ENCODE data around the gene TCF12. TPM values are rescaled to one million over a fixed set of nuclear protein-coding genes. Genes with fewer than 3 reads are reported as not detected.

Gene TCF12
- total RNA-seq, 1 donor from 2014 or later, result 138 TPM

DNA sequence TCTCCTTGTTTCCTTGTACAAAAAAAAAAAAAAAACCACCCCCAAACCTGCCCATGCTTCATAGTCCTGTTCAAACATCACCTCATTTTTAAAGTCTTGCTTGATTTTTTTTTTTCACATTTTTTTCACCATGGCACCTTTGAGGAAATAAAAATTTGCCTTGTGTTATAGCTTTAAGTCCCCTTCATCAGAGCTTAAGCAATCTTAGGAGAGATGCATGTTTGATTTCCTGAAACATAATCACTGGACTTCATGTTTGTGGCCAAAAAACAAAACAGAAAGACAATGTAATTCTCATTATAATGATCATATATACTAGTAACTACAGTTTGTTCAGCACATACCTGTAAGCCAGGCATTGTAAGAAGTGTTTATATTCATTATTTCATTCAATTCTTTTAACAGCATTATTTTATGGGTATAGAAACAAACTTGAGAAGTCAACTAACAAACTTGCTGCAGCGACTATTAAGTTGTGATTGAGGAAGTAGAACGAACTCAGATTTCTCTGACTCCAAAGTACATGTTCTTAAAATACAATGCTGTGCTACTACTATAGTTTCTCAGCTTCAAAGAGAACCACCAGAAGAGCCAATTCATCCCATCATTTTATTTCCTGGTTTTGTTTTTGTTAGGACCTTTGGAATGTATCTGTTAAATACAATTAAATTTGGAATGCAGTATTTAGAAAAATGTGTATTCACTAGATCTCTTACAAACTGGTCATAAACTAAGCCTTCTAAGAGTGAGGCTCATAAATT lies 203.8 kb downstream of the TCF12 start:
- TF ChIP-seq POLR2A (IDR thresholded peaks at IDR 0.05) (no peak), POLR2AphosphoS5 (IDR thresholded peaks at IDR 0.05; ENCODE audit: insufficient read depth in 1 of 2, low read depth in 1 of 2) (no peak), CTCF (IDR thresholded peaks at IDR 0.05) (no peak)
- H3K9me3 ChIP-seq, result no peaks in the 10 kb centered on the region
- no peaks in the 10 kb centered on the region for H3K27me3 ChIP-seq
- no peak overlapping the region for H3K4me3 ChIP-seq
- peaks cover 0 to 4% of the 10 kb centered on the region in 2 donors for H3K36me3 ChIP-seq
- peaks cover 8% of the 10 kb centered on the region for H3K4me1 ChIP-seq
- intact Hi-C loops (cut with DNase I), result no loop called here
- DNase-seq (ENCODE audit: extremely low spot score in 2 of 2), result no peak
- H3K27ac ChIP-seq, result no peak overlapping the region

GRCh38 chr15:57124036-57124435 lies 205.6 kb downstream of the TCF12 start:
- H3K27ac ChIP-seq, result no peak overlapping the region
- H3K4me1 ChIP-seq, result no peaks in the 10 kb centered on the region
- H3K9me3 ChIP-seq, result no peaks in the 10 kb centered on the region
- no peak overlapping the region for H3K4me3 ChIP-seq
- intact Hi-C loops (cut with DNase I), result no loop called here
- H3K27me3 ChIP-seq, result no peaks in the 10 kb centered on the region
- no peak for TF ChIP-seq CTCF (IDR thresholded peaks at IDR 0.05)
- DNase-seq (ENCODE audit: extremely low spot score in 2 of 2), result no peak
- H3K36me3 ChIP-seq, result peaks cover 0 to 8% of the 10 kb centered on the region in 2 donors

DNA sequence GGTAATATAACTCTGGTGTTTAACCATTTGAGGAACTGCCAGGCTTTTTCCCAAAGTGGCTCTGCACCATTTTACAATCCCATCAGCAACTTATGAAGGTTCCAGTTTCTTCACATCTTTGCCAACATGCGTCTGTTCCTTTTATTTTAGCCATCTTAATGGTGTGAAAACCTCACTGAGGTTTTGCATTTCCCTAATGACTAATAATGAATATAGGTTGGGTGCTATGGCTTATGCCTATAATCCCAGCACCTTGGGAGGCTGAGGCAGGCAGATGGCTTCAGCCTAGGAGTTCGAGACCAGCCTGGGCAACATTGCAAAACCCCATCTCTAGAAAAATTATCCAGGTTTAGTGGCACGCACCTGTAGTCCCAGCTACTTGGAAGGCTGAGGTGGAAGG lies 210.6 kb downstream of the TCF12 start:
- TF ChIP-seq POLR2A (IDR thresholded peaks at IDR 0.05), result no peak
- no peak for TF ChIP-seq CTCF (IDR thresholded peaks at IDR 0.05)
- no peak for TF ChIP-seq POLR2AphosphoS5 (IDR thresholded peaks at IDR 0.05; ENCODE audit: insufficient read depth in 1 of 2, low read depth in 1 of 2)

GRCh38 chr15:57130956-57131355 lies 212.5 kb downstream of the TCF12 start:
- Histone ChIP-seq H3K9me3 (no peaks in the 10 kb centered on the region), H3K27me3 (no peaks in the 10 kb centered on the region), H3K4me1 (peaks cover 7% of the 10 kb centered on the region), H3K27ac (no peak overlapping the region), H3K36me3 (peaks cover 0 to 8% of the 10 kb centered on the region in 2 donors), H3K4me3 (no peak overlapping the region)
- TF ChIP-seq POLR2A (IDR thresholded peaks at IDR 0.05) (no peak), POLR2AphosphoS5 (IDR thresholded peaks at IDR 0.05; ENCODE audit: insufficient read depth in 1 of 2, low read depth in 1 of 2) (no peak), CTCF (IDR thresholded peaks at IDR 0.05) (no peak)
- intact Hi-C loops (cut with DNase I), result loop anchor here (10.0 kb wide), 1 partner anchor 216 kb away; the partner anchor contains the start of gene TCF12
- DNase-seq (ENCODE audit: extremely low spot score in 2 of 2), result no peak

More for the DNA sequence above, 210.6 kb downstream of the TCF12 start:
- Histone ChIP-seq H3K4me1 (peaks cover 7% of the 10 kb centered on the region), H3K36me3 (peaks cover 0 to 8% of the 10 kb centered on the region in 2 donors), H3K27ac (no peak overlapping the region), H3K4me3 (no peak overlapping the region), H3K27me3 (no peaks in the 10 kb centered on the region), H3K9me3 (no peaks in the 10 kb centered on the region)
- DNase-seq (ENCODE audit: extremely low spot score in 2 of 2), result no peak
- intact Hi-C loops (cut with DNase I), result no loop called here
